ENCODE measurements around the gene NUTM2B. TPM values are rescaled to one million over a fixed set of nuclear protein-coding genes. Genes with fewer than 3 reads are reported as not detected.

NUTM2B gene
- total RNA-seq, 4 donors from 2014 or later: 0.22 to 2.8 (median 1.9) TPM

Other genes starting within 250 kb of the NUTM2B start
- gene EIF5AL1, start 190.7 kb upstream of the NUTM2B start, total RNA-seq: under 1 TPM in 2 of 4 donors, not detected in 2; 0.24 to 0.33 TPM
- gene SFTPA2, start 142.8 kb upstream of the NUTM2B start, total RNA-seq: under 1 TPM in 2 of 4 donors, not detected in 2; 0.27 to 0.29 TPM
- not detected for gene SFTPA1, start 92.3 kb upstream of the NUTM2B start, total RNA-seq
- gene NUTM2E, start 123.5 kb downstream of the NUTM2B start, total RNA-seq: under 1 TPM in 1 of 4 donors, not detected in 3; 0.56 TPM
- gene SFTPD, start 245.9 kb downstream of the NUTM2B start, total RNA-seq: 10 to 100 TPM in 1 of 4 donors, 1 to 10 TPM in 3; 3.0 to 10.8 (median 5.7) TPM

Data from thyroid gland (tissue), 4 donors.